ENCODE measurements around the gene HOXB8.

Gene HOXB8

GRCh38 chr17:48615047-48615962, at the start of gene HOXB8:
Gene HOXB8 (minus strand): TSS chr17:48615292. CDS start chr17:48614704, 588 bp downstream.
- DNase-seq (ENCODE audit: low spot score): no peak

GRCh38 chr17:48663134-48663924, 48.2 kb upstream of the HOXB8 start:
- DNase-seq (ENCODE audit: low spot score): no peak

GRCh38 chr17:48655913-48656312, 40.8 kb upstream of the HOXB8 start:
- DNase-seq (ENCODE audit: low spot score): no peak

- no peak for DNase-seq (ENCODE audit: low spot score)
Measured at GRCh38 chr17:48649741-48650140, 34.6 kb upstream of the HOXB8 start.

GRCh38 chr17:48647963-48648245, 32.8 kb upstream of the HOXB8 start:
- no peak for DNase-seq (ENCODE audit: low spot score)

GRCh38 chr17:48647103-48647962, 32.2 kb upstream of the HOXB8 start:
- no peak for DNase-seq (ENCODE audit: low spot score)

GRCh38 chr17:48646183-48647102, 31.4 kb upstream of the HOXB8 start:
- peak; percentile 24 for DNase-seq (ENCODE audit: low spot score)

- no peak for DNase-seq (ENCODE audit: low spot score)
Measured at GRCh38 chr17:48645639-48646182, 30.6 kb upstream of the HOXB8 start.

- DNase-seq (ENCODE audit: low spot score): no peak
Measured at GRCh38 chr17:48644910-48645557, 29.9 kb upstream of the HOXB8 start.

GRCh38 chr17:48644159-48644558, 29.1 kb upstream of the HOXB8 start:
- DNase-seq (ENCODE audit: low spot score): no peak

GRCh38 chr17:48643697-48644012, 28.6 kb upstream of the HOXB8 start:
- DNase-seq (ENCODE audit: low spot score): no peak

- no peak for DNase-seq (ENCODE audit: low spot score)
Measured at GRCh38 chr17:48642843-48643696, 28.0 kb upstream of the HOXB8 start.

- no peak for DNase-seq (ENCODE audit: low spot score)
Measured at GRCh38 chr17:48642059-48642842, 27.2 kb upstream of the HOXB8 start.

- DNase-seq (ENCODE audit: low spot score): no peak
Measured at GRCh38 chr17:48641541-48642058, 26.5 kb upstream of the HOXB8 start.

GRCh38 chr17:48640858-48641180, 25.7 kb upstream of the HOXB8 start:
- no peak for DNase-seq (ENCODE audit: low spot score)

GRCh38 chr17:48639982-48640857, 25.1 kb upstream of the HOXB8 start:
- no peak for DNase-seq (ENCODE audit: low spot score)

GRCh38 chr17:48639136-48639535, 24.0 kb upstream of the HOXB8 start:
- no peak for DNase-seq (ENCODE audit: low spot score)

All from CD4-positive, alpha-beta T cell treated with Interleukin-2 at 100 ng/mL for 4 hours (primary cell).